ENCODE results near the gene EXD2.

EXD2 gene

GRCh38 chr14:69234106-69234505, 42.8 kb downstream of the EXD2 start:
- Mint-ChIP-seq H3K27ac (no peak overlapping the region), H3K36me3 (peaks cover 15% of the 10 kb centered on the region), H3K27me3 (no peaks in the 10 kb centered on the region), H3K9me3 (no peaks in the 10 kb centered on the region), H3K4me3 (no peak overlapping the region), H3K4me1 (no peaks in the 10 kb centered on the region)

DNA sequence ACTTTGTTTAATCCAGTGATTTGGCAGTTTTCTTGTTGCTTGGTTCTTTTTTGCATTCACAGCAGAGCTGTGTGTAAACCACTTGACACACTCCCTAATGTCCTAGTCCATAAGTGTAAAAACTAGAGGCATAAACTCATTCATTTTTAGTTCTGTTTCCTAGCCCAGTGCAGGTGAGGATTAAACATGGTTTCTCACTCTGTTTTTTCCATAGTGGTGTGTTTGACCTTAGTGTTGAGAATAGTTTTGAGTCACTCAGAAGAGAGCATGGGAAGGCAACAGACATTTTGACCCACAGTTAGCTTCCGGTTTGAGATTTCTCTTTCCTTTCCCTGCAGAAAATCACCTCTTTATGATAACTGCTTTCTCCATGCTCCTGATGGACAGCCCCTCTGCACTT, 44.4 kb downstream of the EXD2 start:
- peaks cover 18% of the 10 kb centered on the region for H3K36me3 Mint-ChIP-seq
- H3K9me3 Mint-ChIP-seq: no peaks in the 10 kb centered on the region
- H3K4me3 Mint-ChIP-seq: no peak overlapping the region
- H3K4me1 Mint-ChIP-seq: no peaks in the 10 kb centered on the region
- no peak overlapping the region for H3K27ac Mint-ChIP-seq
- no peaks in the 10 kb centered on the region for H3K27me3 Mint-ChIP-seq

- H3K36me3 Mint-ChIP-seq: peaks cover 13% of the 10 kb centered on the region
- no peak overlapping the region for H3K4me3 Mint-ChIP-seq
- no peaks in the 10 kb centered on the region for H3K9me3 Mint-ChIP-seq
- H3K27ac Mint-ChIP-seq: no peak overlapping the region
- no peaks in the 10 kb centered on the region for H3K27me3 Mint-ChIP-seq
- no peaks in the 10 kb centered on the region for H3K4me1 Mint-ChIP-seq
Measured at GRCh38 chr14:69237142-69237541, 45.8 kb downstream of the EXD2 start.

GRCh38 chr14:69237584-69237983, 46.3 kb downstream of the EXD2 start:
- Mint-ChIP-seq H3K36me3 (peaks cover 8% of the 10 kb centered on the region), H3K4me1 (peaks cover 1% of the 10 kb centered on the region), H3K27ac (no peak overlapping the region), H3K27me3 (no peaks in the 10 kb centered on the region), H3K4me3 (no peak overlapping the region), H3K9me3 (no peaks in the 10 kb centered on the region)

- Mint-ChIP-seq H3K36me3 (peaks cover 7% of the 10 kb centered on the region), H3K4me3 (no peak overlapping the region), H3K4me1 (peaks cover 4% of the 10 kb centered on the region)
Measured at GRCh38 chr14:69238883-69239282, 47.6 kb downstream of the EXD2 start.

DNA sequence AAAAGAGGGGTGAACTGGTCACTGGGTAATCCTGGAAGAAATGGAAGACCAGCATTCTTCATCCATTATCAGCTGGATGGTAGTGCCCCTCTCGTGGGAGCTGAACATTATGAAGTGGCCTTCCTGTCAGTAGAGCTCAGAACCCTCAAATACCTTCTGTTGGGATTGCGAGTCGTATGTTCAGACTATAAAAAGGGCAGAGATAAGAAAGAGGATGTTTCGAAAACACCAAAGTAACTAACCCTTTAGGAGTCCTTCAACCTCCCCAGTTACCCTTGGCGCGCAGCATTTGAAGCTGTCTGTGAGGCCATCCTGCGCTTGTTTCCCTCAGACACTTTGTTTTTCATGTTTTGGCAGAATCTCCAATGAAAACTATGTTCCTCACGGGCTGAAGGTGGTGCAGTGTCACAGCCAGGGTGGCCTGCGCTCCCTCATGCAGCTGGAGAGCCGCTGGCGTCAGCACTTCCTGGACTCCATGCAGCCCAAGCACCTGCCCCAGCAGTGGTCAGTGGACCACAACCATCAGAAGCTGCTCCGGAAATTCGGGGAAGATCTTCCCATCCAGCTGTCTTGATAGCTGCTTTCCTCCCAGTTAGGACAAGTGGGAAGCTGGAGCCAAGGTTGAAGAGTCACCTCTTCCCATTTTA, 49.4 kb downstream of the EXD2 start:
- Mint-ChIP-seq H3K27ac (no peak overlapping the region), H3K4me1 (peaks cover 4% of the 10 kb centered on the region), H3K27me3 (no peaks in the 10 kb centered on the region), H3K36me3 (peaks cover 7% of the 10 kb centered on the region), H3K4me3 (no peak overlapping the region), H3K9me3 (no peaks in the 10 kb centered on the region)

More at GRCh38 chr14:69238883-69239282, 47.6 kb downstream of the EXD2 start:
- no peaks in the 10 kb centered on the region for H3K27me3 Mint-ChIP-seq
- H3K9me3 Mint-ChIP-seq: no peaks in the 10 kb centered on the region
- no peak overlapping the region for H3K27ac Mint-ChIP-seq

- Mint-ChIP-seq H3K27me3 (no peaks in the 10 kb centered on the region), H3K4me1 (peaks cover 4% of the 10 kb centered on the region), H3K27ac (no peak overlapping the region), H3K4me3 (no peak overlapping the region), H3K36me3 (peaks cover 7% of the 10 kb centered on the region), H3K9me3 (no peaks in the 10 kb centered on the region)
Measured at GRCh38 chr14:69241577-69241976, 50.3 kb downstream of the EXD2 start.

- no peak overlapping the region for H3K27ac Mint-ChIP-seq
- no peak overlapping the region for H3K4me3 Mint-ChIP-seq
- no peaks in the 10 kb centered on the region for H3K27me3 Mint-ChIP-seq
- peaks cover 4% of the 10 kb centered on the region for H3K36me3 Mint-ChIP-seq
- H3K9me3 Mint-ChIP-seq: no peaks in the 10 kb centered on the region
- peaks cover 4% of the 10 kb centered on the region for H3K4me1 Mint-ChIP-seq
Measured at GRCh38 chr14:69242311-69243224, 51.3 kb downstream of the EXD2 start.

DNA sequence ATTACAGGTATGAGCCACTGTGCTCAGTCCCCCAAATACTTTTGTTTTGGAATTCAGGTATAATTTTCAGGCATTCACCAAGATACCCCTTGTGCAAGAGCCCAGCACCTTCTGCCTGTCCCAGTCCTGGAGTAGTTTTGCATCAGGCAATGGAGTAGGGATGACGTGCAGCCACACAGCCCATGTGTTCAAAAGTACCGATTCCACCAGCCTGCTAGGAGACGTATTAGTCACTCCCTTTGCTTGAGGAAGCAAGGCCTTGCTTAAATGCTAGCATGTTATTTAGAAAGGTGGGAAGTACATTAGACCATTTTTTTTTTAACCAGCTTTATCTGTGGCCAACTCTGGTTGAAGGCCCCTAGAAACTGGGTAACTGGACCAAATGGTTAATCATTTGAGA, 53.6 kb downstream of the EXD2 start:
- no peaks in the 10 kb centered on the region for H3K9me3 Mint-ChIP-seq

DNA sequence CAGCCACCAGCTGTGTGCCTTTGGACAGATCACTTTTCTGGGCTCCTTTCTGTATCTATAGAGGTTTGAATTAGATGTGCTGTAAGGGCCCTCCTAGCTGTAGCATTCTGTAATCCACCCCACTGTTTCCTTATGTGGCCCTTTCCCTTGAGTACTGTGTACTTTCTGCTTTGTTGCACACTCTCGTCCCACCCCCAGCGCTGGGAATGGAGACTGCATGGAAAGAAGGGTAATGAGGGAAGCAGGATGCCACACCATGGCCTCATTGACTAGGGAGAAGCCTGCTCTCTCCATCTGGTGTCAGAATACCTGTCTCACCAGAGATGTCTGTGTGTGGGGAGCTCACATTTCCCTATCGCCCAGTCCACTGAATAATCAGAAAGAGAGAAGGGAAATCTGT, 55.0 kb downstream of the EXD2 start:
- no peak overlapping the region for H3K27ac Mint-ChIP-seq

More for the DNA sequence above, 53.6 kb downstream of the EXD2 start:
- peaks cover 3% of the 10 kb centered on the region for H3K36me3 Mint-ChIP-seq
- H3K27me3 Mint-ChIP-seq: no peaks in the 10 kb centered on the region
- no peak overlapping the region for H3K4me3 Mint-ChIP-seq
- H3K4me1 Mint-ChIP-seq: peaks cover 4% of the 10 kb centered on the region
- no peak overlapping the region for H3K27ac Mint-ChIP-seq

DNA sequence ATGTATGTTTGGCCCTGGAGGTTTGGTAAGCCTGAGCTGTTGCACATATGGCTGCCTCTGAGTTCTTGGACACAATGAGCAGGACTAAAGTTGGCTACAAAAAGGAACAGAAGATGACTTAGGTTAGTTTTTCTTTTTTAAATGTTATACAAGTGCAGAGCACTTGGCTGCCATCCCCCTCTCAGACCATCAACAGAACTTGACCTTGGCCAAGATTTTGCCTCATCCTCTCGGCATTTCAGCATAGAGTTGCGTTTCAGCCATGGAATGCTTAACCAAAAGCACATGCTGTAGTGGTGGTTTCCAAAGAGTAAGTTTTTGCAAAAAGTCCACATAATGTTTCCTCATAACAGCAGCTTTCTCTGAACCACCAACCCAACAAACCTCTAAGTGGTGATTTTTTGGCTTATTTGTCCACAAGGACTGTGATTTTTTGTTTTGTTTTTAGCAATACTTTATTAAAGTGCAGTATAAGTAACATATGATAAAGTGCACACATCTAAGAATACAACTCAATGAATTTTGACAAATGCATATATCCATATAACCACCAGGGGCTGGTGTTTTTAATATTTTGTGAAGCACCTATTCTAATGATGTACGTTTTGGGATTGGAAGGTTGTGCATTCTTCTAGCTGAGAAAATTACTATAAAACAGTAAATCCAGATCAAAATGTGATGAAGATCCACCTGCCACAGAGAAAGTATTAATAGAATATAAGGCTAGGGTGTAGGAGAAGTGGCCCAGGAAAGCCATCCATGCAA, 56.6 kb downstream of the EXD2 start:
- H3K9me3 Mint-ChIP-seq: no peaks in the 10 kb centered on the region
- H3K27me3 Mint-ChIP-seq: no peaks in the 10 kb centered on the region
- H3K4me3 Mint-ChIP-seq: no peak overlapping the region
- H3K27ac Mint-ChIP-seq: no peak overlapping the region
- no peaks in the 10 kb centered on the region for H3K36me3 Mint-ChIP-seq
- peaks cover under 1% of the 10 kb centered on the region for H3K4me1 Mint-ChIP-seq

More for the DNA sequence above, 55.0 kb downstream of the EXD2 start:
- no peaks in the 10 kb centered on the region for H3K9me3 Mint-ChIP-seq
- H3K36me3 Mint-ChIP-seq: peaks cover 1% of the 10 kb centered on the region
- peaks cover 4% of the 10 kb centered on the region for H3K4me1 Mint-ChIP-seq
- H3K27me3 Mint-ChIP-seq: no peaks in the 10 kb centered on the region
- no peak overlapping the region for H3K4me3 Mint-ChIP-seq

GRCh38 chr14:69249603-69250002, 58.3 kb downstream of the EXD2 start:
- Mint-ChIP-seq H3K27me3 (peaks cover 3% of the 10 kb centered on the region), H3K36me3 (no peaks in the 10 kb centered on the region), H3K4me1 (no peaks in the 10 kb centered on the region), H3K4me3 (no peak overlapping the region), H3K9me3 (no peaks in the 10 kb centered on the region), H3K27ac (no peak overlapping the region)

DNA sequence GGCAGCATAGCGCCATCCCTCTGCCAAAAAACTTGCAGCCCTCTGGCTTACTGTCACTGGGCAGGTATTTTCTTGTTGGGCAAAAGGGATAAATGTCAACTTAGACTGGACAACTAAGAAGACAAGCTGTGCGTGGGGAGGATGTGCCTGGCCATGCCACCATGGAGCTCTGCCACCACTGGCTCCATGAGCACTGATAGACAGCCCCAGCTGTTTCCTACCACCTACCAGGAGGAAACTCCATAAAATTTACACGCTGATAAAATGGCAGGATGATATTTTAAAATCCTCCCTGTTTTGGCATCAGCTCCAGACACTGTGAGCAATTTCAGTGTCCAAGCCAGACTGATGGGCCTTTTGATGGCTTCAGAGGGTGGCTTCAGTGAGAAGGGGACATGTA, 61.6 kb downstream of the EXD2 start:
- Mint-ChIP-seq H3K27ac (no peak overlapping the region), H3K9me3 (no peaks in the 10 kb centered on the region), H3K4me1 (no peaks in the 10 kb centered on the region), H3K4me3 (no peak overlapping the region), H3K36me3 (no peaks in the 10 kb centered on the region), H3K27me3 (peaks cover 6% of the 10 kb centered on the region)

DNA sequence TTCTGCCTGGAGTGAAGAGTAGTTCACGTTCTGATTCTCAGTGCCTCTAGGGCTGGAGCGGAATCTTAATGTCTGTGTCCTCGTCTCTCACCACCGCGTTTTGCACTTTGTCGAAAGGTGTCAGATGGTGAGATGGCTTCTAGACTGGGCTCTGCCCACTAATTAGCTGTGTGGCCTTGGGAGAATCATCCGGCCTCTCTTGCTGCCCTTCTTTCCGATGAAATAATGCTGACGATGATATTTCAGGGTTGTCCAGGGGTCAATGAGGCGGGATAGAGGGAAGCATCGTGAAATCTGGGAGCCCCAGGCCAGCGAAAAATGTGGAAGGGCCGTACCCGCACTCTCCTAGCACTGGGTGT, 67.8 kb downstream of the EXD2 start:
- H3K9me3 Mint-ChIP-seq: no peaks in the 10 kb centered on the region

GRCh38 chr14:69259527-69260189, 68.4 kb downstream of the EXD2 start, which contains the start of gene GALNT16:
Gene GALNT16 (plus strand): TSS chr14:69260158. CDS start chr14:69260291, 133 bp downstream.
- Mint-ChIP-seq H3K9me3 (no peaks in the 10 kb centered on the region), H3K27me3 (peaks cover 33% of the 10 kb centered on the region), H3K4me1 (peaks cover 9% of the 10 kb centered on the region), H3K27ac (no peak within 1 kb of the TSS), H3K4me3 (peak within 1 kb of the TSS; percentile 33), H3K36me3 (peaks cover 3% of the 10 kb centered on the region)

More for the DNA sequence above, 67.8 kb downstream of the EXD2 start:
- Mint-ChIP-seq H3K4me1 (peaks cover 9% of the 10 kb centered on the region), H3K36me3 (peaks cover 3% of the 10 kb centered on the region), H3K27ac (no peak overlapping the region), H3K27me3 (peaks cover 31% of the 10 kb centered on the region), H3K4me3 (peak overlapping the region; percentile 33)
